SK-N-SH (cell line): ENCODE results near the gene THOC6. TPM values are rescaled to one million over a fixed set of nuclear protein-coding genes. Genes with fewer than 3 reads are reported as not detected.

ENCODE experiments used
- CTCF ChIA-PET: fragments of 300-600, 350-600 bp; formaldehyde crosslinking; extraction: SDS; loops from one replicate; lab custom pipeline; 2021; lab: Yijun Ruan, JAX
- POLR2A ChIA-PET: fragments of 350-600 bp; sonication (Branson Sonifier 250); formaldehyde crosslinking; extraction: SDS; loops from one replicate; lab custom pipeline; 2020; ENCODE audit warnings: antibody characterized with exemption, inconsistent platforms; lab: Yijun Ruan, JAX
- DNase-seq: peaks from one replicate; pipeline ENCODE4 v3.0.0; 2012
- H2AFZ ChIP-seq: fragments of 200-600 bp; sonication (generic); 2 replicates; pipeline ENCODE4 v1.8.1; 2016; ENCODE audit warnings: antibody characterized with exemption, mild to moderate bottlenecking, low read depth
- H3F3A ChIP-seq: fragments of 200-600 bp; sonication (generic); replicated peaks from 2 replicates; pipeline ENCODE3; 2016; ENCODE audit warnings: antibody characterized with exemption, mild to moderate bottlenecking; ENCODE audit not compliant: insufficient read depth
- H3K27ac ChIP-seq, 2 experiments: fragments of 200-500 bp in 1 of 2; fragments of 200-600 bp in 1 of 2; sonication (Bioruptor generic) in 1 of 2; sonication (generic), shearing (Covaris generic) in 1 of 2; 2 replicates each; pipeline versions ENCODE4 v1.5.1 to v1.6.1; 2014 to 2016; ENCODE audit warnings: low read depth in 2 of 2, inconsistent platforms in 1 of 2, low read length in 1 of 2, mild to moderate bottlenecking in 1 of 2, mixed read lengths in 1 of 2
- H3K27me3 ChIP-seq: fragments of 200-600 bp; sonication (generic), shearing (Covaris generic); 2 replicates; pipeline ENCODE4 v1.6.1; 2016; ENCODE audit warnings: mixed run types; ENCODE audit not compliant: insufficient read depth
- H3K36me3 ChIP-seq, 2 experiments: fragments of 200-500 bp in 1 of 2; fragments of 200-600 bp in 1 of 2; sonication (Bioruptor generic) in 1 of 2; sonication (generic) in 1 of 2; replicated peaks in 1 of 2; 2 replicates each; pipeline versions ENCODE3 to v1.5.1; 2014 to 2016; ENCODE audit warnings: low read length in 1 of 2, mild to moderate bottlenecking in 1 of 2; ENCODE audit not compliant: insufficient read depth in 2 of 2, control insufficient read depth in 1 of 2
- H3K4me1 ChIP-seq, 2 experiments: fragments of 200-500 bp in 1 of 2; fragments of 200-600 bp in 1 of 2; sonication (Bioruptor generic) in 1 of 2; sonication (generic), shearing (Covaris generic) in 1 of 2; 2 replicates each; pipeline versions ENCODE4 v1.5.1 to v1.6.1; 2014 to 2016; ENCODE audit warnings: low read depth in 1 of 2, low read length in 1 of 2, mixed run types in 1 of 2; ENCODE audit not compliant: insufficient read depth in 2 of 2, control insufficient read depth in 1 of 2
- H3K4me2 ChIP-seq: fragments of 200-600 bp; sonication (generic), shearing (Covaris generic); 2 replicates; pipeline ENCODE4 v1.6.1; 2017; ENCODE audit warnings: mixed run types
- H3K4me3 ChIP-seq, 2 experiments: fragments of 200-500 bp in 1 of 2; fragments of 200-600 bp in 1 of 2; sonication (Bioruptor generic) in 1 of 2; sonication (generic), shearing (Covaris generic) in 1 of 2; 2 replicates each; pipeline versions ENCODE4 v1.5.1 to v1.8.1; 2014 to 2016; ENCODE audit warnings: low read depth in 2 of 2, inconsistent platforms in 1 of 2, low read length in 1 of 2, mild to moderate bottlenecking in 1 of 2, mixed read lengths in 1 of 2, moderate library complexity in 1 of 2
- H3K79me2 ChIP-seq: fragments of 200-600 bp; sonication (generic); 2 replicates; pipeline ENCODE4 v1.8.1; 2017; ENCODE audit warnings: mild to moderate bottlenecking; ENCODE audit not compliant: insufficient read depth
- H3K9ac ChIP-seq: fragments of 200-600 bp; sonication (generic); 2 replicates; pipeline ENCODE4 v1.6.1; 2017; ENCODE audit warnings: mixed run types
- H3K9me2 ChIP-seq: fragments of 200-600 bp; sonication (generic); 2 replicates; pipeline ENCODE4 v1.6.1; 2017; ENCODE audit warnings: mixed run types
- H3K9me3 ChIP-seq: fragments of 200-600 bp; sonication (generic); 2 replicates; pipeline ENCODE4 v1.6.1; 2017; ENCODE audit warnings: mixed run types, mild to moderate bottlenecking, moderate library complexity
- H4K20me1 ChIP-seq: fragments of 200-600 bp; sonication (generic); 2 replicates; pipeline ENCODE4 v1.6.1; 2017; ENCODE audit warnings: mild to moderate bottlenecking, mixed run types; ENCODE audit not compliant: insufficient read depth
- CTCF ChIP-seq: fragments of 200-600 bp; sonication (generic); IDR thresholded peaks from 2 replicates; pipeline ENCODE4 v1.6.1; 2017; ENCODE audit warnings: antibody characterized with exemption, mild to moderate bottlenecking, moderate library complexity
- EZH2phosphoT487 ChIP-seq: fragments of 200-600 bp; sonication (generic); IDR thresholded peaks from 2 replicates; pipeline ENCODE4 v1.6.1; 2017; ENCODE audit warnings: low read depth, mixed run types, mild to moderate bottlenecking, antibody characterized with exemption, moderate library complexity, borderline replicate concordance
- GABPA ChIP-seq: IDR thresholded peaks from 2 replicates; pipeline ENCODE4 v1.4.0; 2012; ENCODE audit warnings: low read depth, mild to moderate bottlenecking
- PBX3 ChIP-seq: IDR thresholded peaks from 2 replicates; pipeline ENCODE4; 2012
- RFX5 ChIP-seq: IDR thresholded peaks from 2 replicates; pipeline ENCODE4 v1.6.1; 2012; ENCODE audit warnings: mild to moderate bottlenecking, improper control_type of control experiment, low read length
- TCF12 ChIP-seq: IDR thresholded peaks from 2 replicates; pipeline ENCODE4 v1.4.0; 2012
- TEAD4 ChIP-seq: IDR thresholded peaks from 2 replicates; pipeline ENCODE4 v1.4.0; 2012; ENCODE audit warnings: mild to moderate bottlenecking, borderline replicate concordance; ENCODE audit not compliant: insufficient read depth
- USF2 ChIP-seq: fragments of 150-350 bp; IDR thresholded peaks from 2 replicates; pipeline ENCODE4 v1.6.1; 2017; ENCODE audit warnings: antibody characterized with exemption, low read length, low read depth, borderline replicate concordance
- whole genome bisulfite sequencing: methylation state at CpG from one replicate; pipeline ENCODE4 v1.1.6; 2017; ENCODE audit warnings: low lambda C conversion rate; 5-methylcytosine and 5-hydroxymethylcytosine counted together
- polyA plus RNA-seq, 3 experiments: library from polyadenylated mRNA; depleted of rRNA; stranded (reverse); fragments of >200 nt; gene quantifications; 2 replicates each; pipeline ENCODE4 v1.2.3, GENCODE V29; 2012

THOC6 gene
- polyA plus RNA-seq, 1 of the 3 experiments (the other 2 are of a cell fraction), result 37.7 TPM

DNA sequence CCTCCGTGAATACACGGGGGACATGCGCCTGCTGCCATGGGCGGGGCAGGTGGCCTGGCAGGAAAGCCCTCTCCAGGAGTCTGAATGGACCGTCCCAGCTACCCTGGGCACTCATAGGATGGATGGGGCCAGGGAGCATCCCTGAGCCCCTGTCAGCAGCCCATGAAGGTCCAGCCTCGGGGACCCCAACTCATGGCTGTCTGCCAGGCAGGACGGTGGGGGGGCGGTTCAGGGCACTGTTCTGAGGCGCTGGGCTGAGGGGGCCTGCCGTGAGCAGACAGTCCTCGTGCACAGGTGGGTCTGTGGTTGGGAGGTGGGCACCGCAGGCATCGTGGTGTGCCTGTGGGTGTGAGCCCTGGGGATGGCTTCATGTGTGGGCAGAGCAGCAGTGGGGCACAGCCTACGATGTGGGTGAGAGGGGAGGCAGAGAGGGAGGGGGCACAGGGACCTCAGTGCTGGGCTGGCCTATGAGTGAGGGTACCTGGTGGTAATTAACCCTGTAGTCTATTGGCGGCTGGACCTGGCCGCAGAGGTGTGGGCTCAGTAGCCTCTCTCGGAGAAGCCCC is 37.1 kb upstream of the THOC6 start:
- Histone ChIP-seq H3K27me3 (no peaks in the 10 kb centered on the region), H3K9me3 (no peaks in the 10 kb centered on the region), H3K27ac (no peak overlapping the region), H3K4me2 (no peak overlapping the region), H3F3A (peaks cover 10% of the 10 kb centered on the region), H2AFZ (no peak overlapping the region), H3K4me3 (no peak overlapping the region), H3K79me2 (no peaks in the 10 kb centered on the region), H3K9me2 (no peaks in the 10 kb centered on the region), H3K36me3 (no peaks in the 10 kb centered on the region), H3K4me1 (peaks cover 0 to 14% of the 10 kb centered on the region in 2 experiments; a peak in 1 of 4 replicates), H4K20me1 (no peaks in the 10 kb centered on the region), H3K9ac (no peak overlapping the region)
- ChIA-PET CTCF (interaction anchor here (0.7 to 1.5 kb wide), 4 partner anchors 8 to 67 kb away, joined by 3 to 4 read pairs (median 3); no protein-coding TSS in a partner anchor), POLR2A (no interaction called here)
- TF ChIP-seq TCF12 (no peak), EZH2phosphoT487 (no peak), PBX3 (no peak), USF2 (no peak), TEAD4 (no peak)
- no peak for DNase-seq
- WGBS, result 72% methylated on average over 6 of the region's 17 CpGs

DNA sequence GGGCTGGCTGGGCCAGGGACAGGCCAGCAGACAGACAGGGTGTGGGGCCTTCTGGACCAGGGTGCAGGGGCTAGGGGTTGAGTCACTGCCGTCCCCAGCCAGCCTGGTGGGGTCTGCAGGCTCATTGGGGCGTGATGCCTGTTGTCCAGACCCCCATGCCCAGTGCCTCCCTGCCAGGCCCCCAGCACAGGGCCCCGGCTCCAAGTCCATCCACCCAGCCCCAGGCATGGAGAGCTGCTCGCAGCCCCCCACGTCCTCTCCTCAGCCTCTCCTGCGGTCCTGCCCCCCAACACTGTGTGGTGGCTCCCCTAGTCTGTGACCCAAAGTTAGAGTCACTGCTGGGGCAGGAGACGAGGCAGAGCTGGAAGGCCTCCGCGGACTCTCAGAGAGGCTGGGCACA is 36.5 kb upstream of the THOC6 start:
- no peak for DNase-seq
- Histone ChIP-seq H3K9me2 (no peaks in the 10 kb centered on the region), H3K9me3 (no peaks in the 10 kb centered on the region), H2AFZ (no peak overlapping the region), H3K27ac (no peak overlapping the region), H3K27me3 (no peaks in the 10 kb centered on the region), H3K4me2 (no peak overlapping the region), H3K36me3 (no peaks in the 10 kb centered on the region), H3F3A (peaks cover 6% of the 10 kb centered on the region), H3K4me1 (peaks cover 0 to 14% of the 10 kb centered on the region in 2 experiments; a peak in 1 of 4 replicates), H3K4me3 (no peak overlapping the region), H3K9ac (no peak overlapping the region), H3K79me2 (no peaks in the 10 kb centered on the region), H4K20me1 (no peaks in the 10 kb centered on the region)
- POLR2A ChIA-PET, result no interaction called here
- WGBS, result no CpG with 5 or more reads among the region's 9 CpGs
- TF ChIP-seq RFX5 (no peak), CTCF (no peak), GABPA (no peak)
- TF ChIP-seq, all 33 proteins: peak for 0
- CTCF ChIA-PET, result interaction anchor here (1.0 to 2.8 kb wide), 4 partner anchors 25 to 60 kb away, joined by 3 to 8 read pairs (median 4); no protein-coding TSS in a partner anchor
